HepG2 (cell line): ENCODE results near the gene AK4. TPM values are rescaled to one million over a fixed set of nuclear protein-coding genes. Genes with fewer than 3 reads are reported as not detected.

Experiments used
- ATAC-seq: fragments of 200-7000 bp; cut with Tn5 transposase; 3 replicates; pipeline ENCODE4 v1.9.1; 2020; ENCODE audit warnings: mild to moderate bottlenecking, moderate library complexity
- BruUV-seq: library from RNA; stranded (reverse); fragments of 400-500 nt; replicated peaks from 2 replicates; lab custom pipeline; 2021; lab: Mats Ljungman, UMichigan
- CTCF ChIA-PET: fragments of 300-600 bp; formaldehyde crosslinking; extraction: SDS; loops from one replicate; lab custom pipeline; 2021; ENCODE audit warnings: low total read pairs, inconsistent platforms, low intra/inter-chr PET ratio; lab: Yijun Ruan, JAX
- POLR2A ChIA-PET: fragments of 350-600 bp; sonication (Branson Sonifier 250); formaldehyde crosslinking; loops from one replicate; lab custom pipeline; 2020; ENCODE audit warnings: antibody characterized with exemption, inconsistent platforms; lab: Yijun Ruan, JAX
- DNase-seq: peaks from one replicate; pipeline ENCODE4 v3.0.0-alpha.2; 2015; ENCODE audit warnings: low spot score
- FAIRE-seq: peaks from 3 replicates; lab custom pipeline; 2011; peaks lifted over from hg19 to GRCh38; lab: Jason Lieb, UNC
- H2AFZ ChIP-seq: one replicate; pipeline ENCODE4 v1.6.1; 2011; ENCODE audit warnings: low read length, inconsistent platforms
- H3K27ac ChIP-seq: fragments of 300-600 bp; 3 replicates; pipeline ENCODE4 v1.8.0; 2011; ENCODE audit warnings: mixed run types, mild to moderate bottlenecking, mixed read lengths, low read length, inconsistent platforms; ENCODE audit not compliant: insufficient read depth; ENCODE audit errors: extremely low read length
- H3K27me3 ChIP-seq, 2 experiments: fragments of 200-600 bp in 1 of 2; 2 replicates in 1 of 2; 3 replicates in 1 of 2; pipeline versions ENCODE4 v1.6.0 to v1.8.0; 2011; ENCODE audit warnings: low read length in 2 of 2, mild to moderate bottlenecking in 2 of 2, moderate library complexity in 2 of 2, inconsistent platforms in 1 of 2; ENCODE audit not compliant: insufficient read depth in 2 of 2, control insufficient read depth in 1 of 2
- H3K36me3 ChIP-seq, 2 experiments: fragments of 200-600 bp in 1 of 2; replicated peaks in 1 of 2; 2 replicates in 1 of 2; 3 replicates in 1 of 2; pipeline versions ENCODE4 v1.5.1 to v1.8.0; 2011; ENCODE audit warnings: low read length in 2 of 2, inconsistent platforms in 1 of 2; ENCODE audit not compliant: insufficient read depth in 2 of 2, control insufficient read depth in 1 of 2
- H3K4me1 ChIP-seq: 2 replicates; pipeline ENCODE4 v1.5.1; 2012; ENCODE audit warnings: low read length, inconsistent platforms; ENCODE audit not compliant: insufficient read depth
- H3K4me2 ChIP-seq: 2 replicates; pipeline ENCODE4 v1.6.0; 2011; ENCODE audit warnings: low read depth, low read length, inconsistent platforms
- H3K4me3 ChIP-seq, 3 experiments: fragments of 200-600 bp in 1 of 3; sonication (generic), shearing (Covaris generic) in 1 of 3; replicated peaks in 1 of 3; 2 replicates each; pipeline ENCODE4 v1.5.1; 2011 to 2016; ENCODE audit warnings: low read length in 3 of 3, inconsistent platforms in 2 of 3, low read depth in 2 of 3, mild to moderate bottlenecking in 2 of 3, control low read depth in 1 of 3, mixed read lengths in 1 of 3; ENCODE audit not compliant: insufficient read depth in 1 of 3
- H3K79me2 ChIP-seq: one replicate; pipeline ENCODE4 v1.6.1; 2011; ENCODE audit warnings: low read length, inconsistent platforms; ENCODE audit not compliant: insufficient read depth
- H3K9ac ChIP-seq: 2 replicates; pipeline ENCODE4 v1.6.0; 2011; ENCODE audit warnings: mild to moderate bottlenecking, low read depth, low read length, inconsistent platforms; ENCODE audit not compliant: insufficient read depth
- H3K9me3 ChIP-seq: 2 replicates; pipeline ENCODE4 v1.5.1; 2012; ENCODE audit warnings: mild to moderate bottlenecking, low read length
- H4K20me1 ChIP-seq: 2 replicates; pipeline ENCODE4 v1.6.0; 2011; ENCODE audit warnings: inconsistent platforms, mild to moderate bottlenecking, low read length, moderate library complexity; ENCODE audit not compliant: insufficient read depth
- ATF2 ChIP-seq: sonication (generic); formaldehyde crosslinking; IDR thresholded peaks from 2 replicates; pipeline ENCODE4 v1.4.0; 2020; ENCODE audit warnings: missing genetic modification reagents
- BORCS8-MEF2B ChIP-seq: sonication (generic); formaldehyde crosslinking; IDR thresholded peaks from 2 replicates; pipeline ENCODE4 v1.8.0; 2022; ENCODE audit warnings: mild to moderate bottlenecking, missing genetic modification reagents
- NBN ChIP-seq: fragments of 450-650 bp; conservative IDR thresholded peaks from 2 replicates; pipeline ENCODE4 v1.6.1; 2017
- NONO ChIP-seq, 2 experiments: fragments of 450-650 bp in 1 of 2; sonication (generic) in 1 of 2; formaldehyde crosslinking in 1 of 2; IDR thresholded peaks in 1 of 2; conservative IDR thresholded peaks in 1 of 2; 2 replicates each; pipeline versions ENCODE4 v1.6.1 to v1.8.0; 2017 to 2022; ENCODE audit warnings: mild to moderate bottlenecking in 1 of 2, missing genetic modification reagents in 1 of 2, moderate library complexity in 1 of 2
- ZNF101 ChIP-seq: sonication (generic); formaldehyde crosslinking; IDR thresholded peaks from 2 replicates; pipeline ENCODE4 v1.4.0; 2020; ENCODE audit warnings: mild to moderate bottlenecking, low read depth, missing genetic modification reagents, borderline replicate concordance
- ZNF275 ChIP-seq: sonication (generic); formaldehyde crosslinking; IDR thresholded peaks from 2 replicates; pipeline ENCODE4 v1.8.0; 2022; ENCODE audit warnings: missing genetic modification reagents, mild to moderate bottlenecking, inconsistent platforms, borderline replicate concordance
- ZNF296 ChIP-seq: sonication (generic); formaldehyde crosslinking; conservative IDR thresholded peaks from 2 replicates; pipeline ENCODE4 v1.5.0; 2020; ENCODE audit warnings: mild to moderate bottlenecking, missing genetic modification reagents
- ZNF83 ChIP-seq: sonication (generic); formaldehyde crosslinking; IDR thresholded peaks from 2 replicates; pipeline ENCODE4 v1.4.0; 2020; ENCODE audit warnings: missing genetic modification reagents, mild to moderate bottlenecking, borderline replicate concordance
- WGBS: methylation state at CpG from one replicate; pipeline ENCODE4 v1.1.6; 2017; ENCODE audit warnings: low lambda C conversion rate; 5-methylcytosine and 5-hydroxymethylcytosine counted together
- in situ Hi-C: cut with HindIII; loops from 2 replicates; pipeline ENCODE4 v1.10.0; 2017; ENCODE audit warnings: low pct_unique_long_range_greater_than_20kb; ENCODE audit not compliant: extremely low pct_ligation_motif_present
- intact Hi-C: fragments of 100-400 bp; cut with micrococcal nuclease; formaldehyde crosslinking; loops from one replicate; pipeline ENCODE4 v1.10.0; 2022; ENCODE audit not compliant: unreplicated experiment
- polyA plus RNA-seq, 8 experiments: library from polyadenylated mRNA; depleted of rRNA in 3 of 8; stranded (reverse) in 7 of 8; unstranded in 1 of 8; fragments of >200 nt; fragmentation: Illumina TruSeq in 4 of 8; extraction: Trizol in 4 of 8; gene quantifications; 2 replicates each; pipeline versions ENCODE4 v1.2.1 to v1.2.3, GENCODE V29; 2011 to 2016; ENCODE audit warnings: low read depth in 4 of 8, missing spikeins in 1 of 8, mixed read lengths in 1 of 8; ENCODE audit not compliant: insufficient read depth in 1 of 8
- total RNA-seq, 5 experiments: library from RNA; depleted of rRNA; stranded (reverse); fragments of >200 nt; fragmentation: Illumina TruSeq; extraction: Trizol; gene quantifications; 2 replicates each; pipeline ENCODE4 v1.2.3, GENCODE V29; 2016; ENCODE audit warnings: low read depth in 1 of 5
- TF ChIP-seq, protein P1 (sequence below): sonication (generic); formaldehyde crosslinking; IDR thresholded peaks from 2 replicates; pipeline ENCODE4 v1.4.0; 2020; ENCODE audit warnings: missing genetic modification reagents

AK4 gene
- total and polyA plus RNA-seq, 2 of the 13 experiments (the other 11 are each of a cell fraction or from before 2014, with no cell fraction given) = 110 to 160 TPM

DNA sequence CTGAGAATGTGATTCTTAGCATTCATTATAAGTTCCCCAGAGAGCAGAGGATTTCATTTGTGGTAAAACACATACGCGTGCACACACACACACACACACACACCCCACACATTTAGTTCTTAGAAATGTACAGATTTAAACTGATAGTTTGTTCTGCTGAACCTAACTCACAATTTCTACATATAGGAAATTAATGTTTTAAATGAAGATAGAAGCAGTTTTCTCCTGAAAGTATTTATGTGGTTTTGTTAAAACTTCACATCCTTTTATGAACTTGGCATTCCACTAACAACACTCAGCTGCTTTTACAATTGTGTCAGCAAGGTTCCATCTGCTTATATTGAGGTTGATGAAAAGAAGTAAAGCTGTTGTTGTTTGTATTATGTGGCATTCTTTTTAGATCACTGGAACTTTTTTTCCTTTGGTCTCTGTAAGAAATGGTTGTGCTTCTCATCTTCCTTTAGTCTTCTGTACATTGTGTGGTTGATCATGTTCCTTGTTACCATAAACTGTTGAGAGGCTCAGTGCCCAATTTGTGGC is 41.6 kb downstream of the AK4 start:
- H3K27me3 ChIP-seq = no peaks in the 10 kb centered on the region
- no peak for TF ChIP-seq BORCS8-MEF2B (CRISPR knock-in tag)
- no peak for TF ChIP-seq NBN
- TF ChIP-seq ZNF296 = no peak
- TF ChIP-seq ZNF83 = no peak
- TF ChIP-seq, protein P1, sequence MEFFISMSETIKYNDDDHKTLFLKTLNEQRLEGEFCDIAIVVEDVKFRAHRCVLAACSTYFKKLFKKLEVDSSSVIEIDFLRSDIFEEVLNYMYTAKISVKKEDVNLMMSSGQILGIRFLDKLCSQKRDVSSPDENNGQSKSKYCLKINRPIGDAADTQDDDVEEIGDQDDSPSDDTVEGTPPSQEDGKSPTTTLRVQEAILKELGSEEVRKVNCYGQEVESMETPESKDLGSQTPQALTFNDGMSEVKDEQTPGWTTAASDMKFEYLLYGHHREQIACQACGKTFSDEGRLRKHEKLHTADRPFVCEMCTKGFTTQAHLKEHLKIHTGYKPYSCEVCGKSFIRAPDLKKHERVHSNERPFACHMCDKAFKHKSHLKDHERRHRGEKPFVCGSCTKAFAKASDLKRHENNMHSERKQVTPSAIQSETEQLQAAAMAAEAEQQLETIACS (CRISPR knock-in tag) = no peak
- no peak for TF ChIP-seq ZNF101 (CRISPR knock-in tag)
- TF ChIP-seq ZNF275 (CRISPR knock-in tag) = no peak
- TF ChIP-seq NONO (IDR thresholded peaks at IDR 0.05) = no peak
- no peak for TF ChIP-seq NONO (CRISPR knock-in tag; conservative IDR thresholded peaks at IDR 0.05)
- no peak for TF ChIP-seq ATF2
- TF ChIP-seq, all 625 proteins: peak for 0
- intact Hi-C loops (no loop called here), in situ Hi-C loops (no loop called here)
- peaks cover 11 to 53% of the 10 kb centered on the region in 2 experiments for H3K36me3 ChIP-seq
- no peak for ATAC-seq
- no peak overlapping the region for H3K4me2 ChIP-seq
- peaks cover 70% of the 10 kb centered on the region for H3K79me2 ChIP-seq
- POLR2A ChIA-PET = interaction anchor here (1.6 kb wide), 1 partner anchor 11 kb away, joined by 4 read pairs; no protein-coding TSS in a partner anchor
- BruUV-seq = no TSS peak
- H3K4me3 ChIP-seq = no peak overlapping the region
- 100% methylated on average over 2 of the region's 2 CpGs for WGBS
- CTCF ChIA-PET = no interaction called here
- no peak for DNase-seq
- peak; percentile 30 for FAIRE-seq
- H3K9me3 ChIP-seq = no peaks in the 10 kb centered on the region
- H4K20me1 ChIP-seq = peaks cover 29% of the 10 kb centered on the region
- H2AFZ ChIP-seq = no peak overlapping the region
- H3K9ac ChIP-seq = no peak overlapping the region
- H3K27ac ChIP-seq = no peak overlapping the region
- no peaks in the 10 kb centered on the region; the same call in 1 of the 2 replicates for H3K4me1 ChIP-seq
